Stimulated activated memory B cell treated with anti-CD40 and anti-IgM and Interleukin-4, amounts not matched to agents 10 μg/mL and 1 μg/mL and 100 μg/mL, for 72 hours (primary cell): ENCODE measurements around the gene COX19.
"Not testable (repeated sequence)": the region's sequence is repeated elsewhere in the genome, so short reads cannot be mapped to it uniquely, and the experiment has no call there.

ENCODE experiments used
- ATAC-seq: fragments of 150-1000 bp; cut with Tn5 transposase; 2 replicates; pipeline ENCODE4 v1.10.0; 2021
- H3K27ac Mint-ChIP-seq: one replicate; pipeline ENCODE4 v1.8.0; 2022; ENCODE audit warnings: mild to moderate bottlenecking, mixed read lengths
- H3K27me3 Mint-ChIP-seq: one replicate; pipeline ENCODE4 v1.8.0; 2022; ENCODE audit warnings: mixed read lengths
- H3K36me3 Mint-ChIP-seq: one replicate; pipeline ENCODE4 v1.8.0; 2022; ENCODE audit warnings: mixed read lengths
- H3K4me1 Mint-ChIP-seq: one replicate; pipeline ENCODE4 v1.8.0; 2022; ENCODE audit warnings: mixed read lengths
- H3K4me3 Mint-ChIP-seq: one replicate; pipeline ENCODE4 v1.8.0; 2022; ENCODE audit warnings: mild to moderate bottlenecking, moderate library complexity, mixed read lengths
- H3K9me3 Mint-ChIP-seq: one replicate; pipeline ENCODE4 v1.8.0; 2022; ENCODE audit warnings: mixed read lengths

Gene COX19

GRCh38 chr7:927031-927671 lies 48.2 kb downstream of the COX19 start:
- Mint-ChIP-seq H3K4me3 (no peak overlapping the region), H3K27ac (peak overlapping the region; percentile 76), H3K36me3 (peaks cover 10% of the 10 kb centered on the region), H3K9me3 (no peaks in the 10 kb centered on the region), H3K4me1 (peaks cover 62% of the 10 kb centered on the region), H3K27me3 (peaks cover 2% of the 10 kb centered on the region)
- no peak for ATAC-seq

DNA sequence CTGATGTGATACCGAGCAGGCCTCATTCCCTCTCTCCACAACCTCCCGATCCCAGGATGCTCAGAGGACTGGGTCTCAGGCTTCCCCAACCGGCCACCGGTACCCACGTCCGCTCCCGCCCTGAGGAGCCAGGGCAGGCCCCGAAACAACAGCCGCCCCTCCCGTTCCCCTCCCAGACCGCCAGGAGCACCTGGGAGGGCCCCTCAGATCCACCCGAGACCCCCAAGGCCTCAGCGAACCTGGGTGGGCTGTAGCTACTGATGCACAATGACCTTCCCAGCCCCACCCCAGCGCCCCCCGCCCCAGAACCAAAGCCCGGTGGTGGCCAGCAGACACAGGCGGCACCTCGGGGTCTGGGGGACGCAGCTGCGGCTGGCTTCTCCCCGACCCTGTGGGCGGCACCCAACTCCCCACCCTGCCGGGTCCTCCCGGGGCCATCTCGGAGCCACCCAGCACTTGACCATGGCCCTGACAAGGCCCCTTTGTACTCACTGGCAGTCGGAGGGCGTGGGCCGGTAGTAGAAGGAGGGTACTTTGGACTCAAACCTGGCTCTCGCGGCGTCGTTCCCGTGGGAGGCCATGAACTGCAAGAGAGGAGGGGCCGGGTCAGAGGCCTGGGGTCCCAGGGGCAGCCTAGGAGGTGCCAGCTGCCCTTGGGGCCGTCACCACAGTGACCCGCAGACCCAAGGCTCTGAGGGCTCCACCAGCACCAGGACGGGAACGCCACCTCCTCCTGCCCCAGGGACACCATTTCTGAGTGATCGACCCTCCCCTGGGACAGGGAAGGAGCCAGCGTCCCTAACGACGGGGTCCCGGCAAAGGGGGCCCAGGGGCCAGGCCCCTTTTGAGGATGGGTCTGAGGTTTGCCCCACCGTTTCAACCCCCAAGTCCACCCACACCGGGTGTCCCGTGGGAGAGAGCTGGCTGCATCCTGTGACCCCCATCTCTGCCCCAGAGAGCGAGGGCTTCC lies 49.0 kb downstream of the COX19 start:
- H3K4me3 Mint-ChIP-seq: no peak overlapping the region
- H3K4me1 Mint-ChIP-seq: peaks cover 70% of the 10 kb centered on the region
- no peaks in the 10 kb centered on the region for H3K27me3 Mint-ChIP-seq
- peak overlapping the region; percentile 85 for H3K27ac Mint-ChIP-seq
- ATAC-seq: no peak
- H3K36me3 Mint-ChIP-seq: peaks cover 8% of the 10 kb centered on the region
- H3K9me3 Mint-ChIP-seq: no peaks in the 10 kb centered on the region

- H3K4me1 Mint-ChIP-seq: peaks cover 78% of the 10 kb centered on the region
- H3K4me3 Mint-ChIP-seq: no peak overlapping the region
- H3K27ac Mint-ChIP-seq: peak overlapping the region; percentile 85
- no peaks in the 10 kb centered on the region for H3K27me3 Mint-ChIP-seq
- H3K36me3 Mint-ChIP-seq: peaks cover 2% of the 10 kb centered on the region
- no peaks in the 10 kb centered on the region for H3K9me3 Mint-ChIP-seq
- no peak for ATAC-seq
Observed at GRCh38 chr7:925601-926000, 49.7 kb downstream of the COX19 start.

- H3K27ac Mint-ChIP-seq: peak overlapping the region; percentile 85
- peak; percentile 76 for ATAC-seq
- H3K27me3 Mint-ChIP-seq: no peaks in the 10 kb centered on the region
- no peaks in the 10 kb centered on the region for H3K9me3 Mint-ChIP-seq
- peaks cover under 1% of the 10 kb centered on the region for H3K36me3 Mint-ChIP-seq
- H3K4me1 Mint-ChIP-seq: peaks cover 72% of the 10 kb centered on the region
- H3K4me3 Mint-ChIP-seq: peak overlapping the region; percentile 78
Observed at GRCh38 chr7:924541-925231, 50.7 kb downstream of the COX19 start.

DNA sequence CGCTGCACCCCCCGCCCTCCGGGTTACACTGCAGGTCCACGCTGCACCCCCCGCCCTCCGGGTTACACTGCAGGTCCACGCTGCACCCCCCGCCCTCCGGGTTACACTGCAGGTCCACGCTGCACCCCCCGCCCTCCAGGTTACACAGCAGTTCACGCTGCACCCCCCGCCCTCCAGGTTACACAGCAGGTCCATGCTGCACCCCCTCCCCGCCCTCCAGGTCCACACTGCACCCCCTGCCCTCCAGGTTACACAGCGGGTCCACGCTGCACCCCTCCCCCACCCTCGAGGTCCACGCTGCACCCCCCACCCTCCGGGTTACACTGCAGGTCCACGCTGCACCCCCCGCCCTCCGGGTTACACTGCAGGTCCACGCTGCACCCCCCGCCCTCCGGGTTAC lies 51.3 kb downstream of the COX19 start:
- peaks cover 66% of the 10 kb centered on the region for H3K4me1 Mint-ChIP-seq
- H3K9me3 Mint-ChIP-seq, ATAC-seq, H3K36me3 Mint-ChIP-seq, H3K27me3 Mint-ChIP-seq, H3K4me3 Mint-ChIP-seq: not testable (repeated sequence)
- peak overlapping the region; percentile 85 for H3K27ac Mint-ChIP-seq

DNA sequence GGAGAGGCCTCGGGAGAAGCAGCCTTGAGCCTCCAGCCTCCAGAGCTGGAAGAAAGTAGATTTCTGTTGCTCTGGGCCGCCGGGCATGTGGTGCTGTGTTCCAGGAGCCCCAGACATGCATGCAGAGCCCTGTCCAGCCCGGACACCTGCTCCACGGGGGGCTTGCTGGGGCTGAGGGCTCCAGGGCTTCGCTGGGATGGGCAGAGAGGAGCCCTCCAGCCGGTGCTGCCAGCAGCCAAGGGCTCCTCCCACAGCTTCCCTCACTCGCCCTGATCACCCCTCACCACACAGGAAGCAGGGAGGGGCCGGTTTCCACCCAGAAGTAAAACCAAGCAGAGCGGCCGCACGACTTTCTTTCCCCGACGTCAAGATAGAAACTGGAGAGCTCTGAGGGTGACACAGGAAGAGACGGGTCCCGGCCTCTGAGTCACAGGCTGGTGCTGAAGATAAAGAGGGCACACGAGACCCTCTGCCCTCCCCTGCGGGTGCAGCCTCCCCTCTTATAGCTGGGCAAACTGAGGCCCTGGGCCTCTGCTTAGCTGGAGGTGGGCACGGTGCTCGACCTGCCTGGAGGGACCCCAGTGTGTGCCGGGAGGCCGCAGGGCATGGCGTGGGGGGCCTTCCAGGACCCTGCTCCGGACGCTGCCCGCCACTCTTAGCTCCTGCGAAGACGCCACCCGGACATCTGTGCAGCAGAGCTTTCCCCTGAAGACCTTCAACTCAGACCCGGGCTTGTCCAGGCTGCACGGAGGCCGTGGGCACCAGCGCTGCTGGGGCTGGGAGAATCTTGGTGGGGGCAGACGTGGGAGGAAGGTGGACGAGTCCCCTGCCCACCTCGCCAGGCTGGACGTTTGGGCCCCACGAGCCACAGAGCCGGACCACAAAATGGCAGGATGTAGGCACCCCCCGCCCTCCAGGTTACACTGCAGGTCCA lies 52.0 kb downstream of the COX19 start:
- no peaks in the 10 kb centered on the region for H3K27me3 Mint-ChIP-seq
- H3K4me3 Mint-ChIP-seq: peak overlapping the region; percentile 71
- H3K36me3 Mint-ChIP-seq: peaks cover 10% of the 10 kb centered on the region
- peak overlapping the region; percentile 85 for H3K27ac Mint-ChIP-seq
- peak; percentile 84 for ATAC-seq
- no peaks in the 10 kb centered on the region for H3K9me3 Mint-ChIP-seq
- H3K4me1 Mint-ChIP-seq: peaks cover 59% of the 10 kb centered on the region

GRCh38 chr7:922334-923107 lies 52.8 kb downstream of the COX19 start:
- Mint-ChIP-seq H3K36me3 (peaks cover 15% of the 10 kb centered on the region), H3K4me3 (peak overlapping the region; percentile 71), H3K27me3 (no peaks in the 10 kb centered on the region), H3K27ac (peak overlapping the region; percentile 85), H3K9me3 (no peaks in the 10 kb centered on the region), H3K4me1 (peaks cover 52% of the 10 kb centered on the region)
- no peak for ATAC-seq

DNA sequence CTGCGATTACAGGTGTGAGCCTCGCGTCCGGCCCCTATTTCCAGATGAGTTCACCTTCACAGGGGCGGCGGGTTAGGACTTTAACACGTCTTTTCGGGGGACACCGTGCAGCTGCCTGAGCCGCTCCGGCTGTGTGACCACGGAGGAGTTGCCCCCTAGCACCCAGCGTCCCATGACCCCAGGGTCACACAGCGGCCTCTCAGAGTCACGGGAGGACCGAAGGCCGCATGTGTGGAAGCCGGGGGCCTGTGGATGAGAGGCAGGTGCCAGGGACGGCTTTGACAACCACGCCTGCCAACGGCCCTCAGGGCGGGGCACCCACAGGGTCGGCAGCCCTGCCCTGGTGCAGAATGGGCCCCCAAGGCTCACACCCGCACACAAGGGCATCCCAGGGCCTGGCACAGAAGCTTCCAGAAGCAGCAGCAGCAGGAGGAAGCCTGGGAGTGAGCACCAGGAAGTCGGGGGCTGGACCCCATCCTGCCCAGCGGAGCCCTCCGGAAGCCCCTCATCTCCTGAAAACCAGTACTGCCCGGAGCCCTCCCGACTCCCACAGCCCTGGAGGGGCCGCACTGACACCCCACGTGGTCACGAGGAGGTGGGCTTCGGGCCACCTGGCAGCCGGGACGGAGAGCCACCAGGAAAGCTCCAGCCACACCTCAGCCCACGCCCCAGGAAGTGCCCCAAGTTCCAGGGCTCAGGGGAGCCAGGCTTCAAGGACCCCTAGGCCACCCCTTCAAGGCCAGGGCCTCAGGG lies 53.6 kb downstream of the COX19 start:
- H3K27ac Mint-ChIP-seq: peak overlapping the region; percentile 85
- H3K9me3 Mint-ChIP-seq: no peaks in the 10 kb centered on the region
- H3K4me3 Mint-ChIP-seq: peak overlapping the region; percentile 57
- H3K36me3 Mint-ChIP-seq: peaks cover 15% of the 10 kb centered on the region
- ATAC-seq: no peak
- H3K27me3 Mint-ChIP-seq: no peaks in the 10 kb centered on the region
- H3K4me1 Mint-ChIP-seq: peaks cover 45% of the 10 kb centered on the region

DNA sequence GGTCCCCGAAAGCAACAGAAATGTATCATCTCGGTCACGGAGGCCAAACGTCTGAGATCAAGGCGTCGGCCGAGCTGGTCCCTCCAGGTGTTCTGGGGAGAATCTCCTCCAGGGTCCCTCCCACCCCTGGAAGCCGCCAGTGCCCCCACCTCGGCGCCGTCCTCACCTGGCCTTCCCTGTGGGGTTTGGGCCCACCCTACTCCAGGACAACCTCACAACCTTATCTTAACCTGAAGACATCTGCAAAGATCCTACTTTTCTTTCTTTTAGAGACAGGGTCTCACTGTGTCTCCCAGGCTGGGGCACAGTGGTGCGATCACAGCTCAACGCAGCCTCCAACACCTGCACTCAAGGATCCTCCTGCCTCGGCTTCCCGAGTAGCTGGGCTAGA lies 54.3 kb downstream of the COX19 start:
- peaks cover 43% of the 10 kb centered on the region for H3K4me1 Mint-ChIP-seq
- peak overlapping the region; percentile 85 for H3K27ac Mint-ChIP-seq
- H3K4me3 Mint-ChIP-seq: peak overlapping the region; percentile 57
- no peaks in the 10 kb centered on the region for H3K27me3 Mint-ChIP-seq
- H3K9me3 Mint-ChIP-seq: no peaks in the 10 kb centered on the region
- no peak for ATAC-seq
- peaks cover 15% of the 10 kb centered on the region for H3K36me3 Mint-ChIP-seq

DNA sequence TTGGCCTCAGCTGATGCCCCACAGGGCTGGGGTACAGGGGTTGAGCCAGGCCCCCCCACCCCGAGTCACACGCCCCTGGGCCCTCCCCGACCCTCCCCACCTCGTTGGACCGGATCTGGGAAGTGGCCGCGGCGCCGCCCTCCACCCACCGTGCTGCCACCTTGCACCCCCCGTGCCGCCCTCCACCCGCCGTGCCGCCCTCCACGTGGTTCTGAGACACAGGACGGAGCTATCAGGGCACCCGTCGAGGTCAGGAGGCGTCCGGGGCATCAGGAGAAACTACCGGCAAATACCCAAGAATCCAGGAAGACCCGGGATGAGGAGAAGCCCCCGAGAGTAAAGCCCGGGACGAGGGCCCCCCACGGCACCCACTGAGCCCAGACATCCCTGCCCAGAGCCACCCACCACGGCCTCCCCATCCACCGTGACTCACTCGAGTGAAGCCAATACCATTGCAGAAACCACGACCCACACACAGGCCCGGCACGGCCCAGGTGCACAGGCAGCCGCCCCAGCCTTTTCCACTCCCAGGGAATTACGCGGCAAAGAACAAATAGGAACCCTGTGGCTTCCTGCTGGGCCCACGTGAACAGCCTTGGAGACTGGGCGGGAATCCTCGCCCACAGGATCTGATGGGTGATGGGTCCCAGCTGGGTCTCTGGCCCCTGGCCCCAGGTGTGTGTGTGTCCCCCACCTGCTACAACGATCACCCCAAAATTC lies 54.8 kb downstream of the COX19 start:
- ATAC-seq: no peak
- Mint-ChIP-seq H3K4me3 (no peak overlapping the region), H3K27me3 (no peaks in the 10 kb centered on the region), H3K36me3 (peaks cover 15% of the 10 kb centered on the region), H3K27ac (peak overlapping the region; percentile 85), H3K9me3 (no peaks in the 10 kb centered on the region), H3K4me1 (peaks cover 43% of the 10 kb centered on the region)

DNA sequence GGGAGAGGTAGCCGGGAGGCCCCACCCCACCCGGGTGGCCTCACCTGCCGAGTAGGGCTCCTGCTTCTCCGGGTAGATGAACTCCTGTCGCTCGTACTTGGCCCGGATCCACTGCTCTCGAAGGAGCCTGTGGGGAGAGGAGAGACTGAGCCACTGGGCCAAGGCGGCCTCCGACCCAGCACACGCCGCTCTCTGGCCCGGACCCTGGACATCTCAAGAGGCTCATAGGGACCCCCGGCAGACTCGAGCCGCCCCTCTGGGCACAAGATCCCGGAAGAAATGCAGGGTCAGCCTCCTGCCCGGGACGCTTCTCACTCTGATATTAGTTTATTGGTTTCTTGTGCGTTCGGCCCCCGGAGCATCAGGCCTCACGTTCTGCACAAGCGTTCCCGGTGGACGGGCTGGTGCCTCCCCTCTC lies 55.4 kb downstream of the COX19 start:
- H3K27me3 Mint-ChIP-seq: no peaks in the 10 kb centered on the region
- peaks cover 43% of the 10 kb centered on the region for H3K4me1 Mint-ChIP-seq
- no peak for ATAC-seq
- no peaks in the 10 kb centered on the region for H3K9me3 Mint-ChIP-seq
- peak overlapping the region; percentile 23 for H3K27ac Mint-ChIP-seq
- no peak overlapping the region for H3K4me3 Mint-ChIP-seq
- H3K36me3 Mint-ChIP-seq: peaks cover 15% of the 10 kb centered on the region

DNA sequence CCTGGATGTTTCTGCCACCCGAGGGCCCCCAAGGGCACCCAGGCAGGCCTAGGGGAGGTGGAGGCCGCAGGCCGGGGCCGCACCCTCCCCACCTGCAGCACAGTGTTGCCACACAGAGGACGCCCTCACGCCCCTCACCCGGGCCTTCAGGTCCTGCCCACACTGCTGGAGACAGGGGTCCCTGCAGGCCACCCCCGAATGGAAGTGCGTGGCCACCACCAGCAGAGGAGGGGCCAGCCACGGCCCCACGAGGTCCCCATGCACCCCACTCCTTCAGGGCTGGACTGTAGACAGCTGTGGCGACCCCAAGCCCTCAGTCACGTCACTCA lies 56.3 kb downstream of the COX19 start:
- Mint-ChIP-seq H3K4me1 (peaks cover 34% of the 10 kb centered on the region), H3K27me3 (no peaks in the 10 kb centered on the region), H3K36me3 (peaks cover 15% of the 10 kb centered on the region), H3K4me3 (no peak overlapping the region), H3K27ac (peak overlapping the region; percentile 23), H3K9me3 (no peaks in the 10 kb centered on the region)
- ATAC-seq: no peak
